Thyroid gland (tissue), 4 donors: ENCODE measurements around the gene TRIM7.

ENCODE experiments used
- POLR2A ChIP-seq, 2 donors: fragments of 450-650 bp; IDR thresholded peaks; one replicate each; pipeline ENCODE4 v1.6.1; 2017; ENCODE audit warnings: antibody characterized with exemption in 2 of 2, mild to moderate bottlenecking in 2 of 2, moderate library complexity in 1 of 2
- TF ChIP-seq, protein P1 (sequence below), 6 experiments: fragments of 200-600 bp in 3 of 6; fragments of 450-650 bp in 3 of 6; sonication (generic) in 3 of 6; IDR thresholded peaks; one replicate each; pipeline ENCODE4 v1.5.1; 2016 to 2019; ENCODE audit warnings: antibody characterized with exemption in 6 of 6, mild to moderate bottlenecking in 2 of 6, inconsistent platforms in 1 of 6, moderate library complexity in 1 of 6

DNA sequence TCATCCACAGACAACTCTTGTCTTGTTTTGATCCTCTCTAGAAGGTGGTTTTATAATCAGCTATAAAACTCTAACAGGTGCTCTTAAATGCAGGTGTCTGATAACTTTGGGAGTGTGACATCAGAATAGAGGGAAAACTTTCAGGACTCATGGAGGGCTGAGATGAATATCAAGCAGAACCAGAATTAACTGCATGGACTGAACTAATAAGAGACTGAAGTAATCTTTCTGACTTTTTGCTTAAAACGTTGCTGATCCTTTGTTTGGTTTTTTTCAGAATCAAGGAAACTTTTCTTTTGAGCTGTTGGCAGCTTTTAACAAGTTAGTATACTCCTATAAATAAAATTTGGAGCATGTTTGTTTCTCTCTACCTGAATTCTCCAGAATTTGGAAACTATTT, 59.9 kb downstream of the TRIM7 start:
- no peak for TF ChIP-seq POLR2A (IDR thresholded peaks at IDR 0.05)
- TF ChIP-seq, protein P1, sequence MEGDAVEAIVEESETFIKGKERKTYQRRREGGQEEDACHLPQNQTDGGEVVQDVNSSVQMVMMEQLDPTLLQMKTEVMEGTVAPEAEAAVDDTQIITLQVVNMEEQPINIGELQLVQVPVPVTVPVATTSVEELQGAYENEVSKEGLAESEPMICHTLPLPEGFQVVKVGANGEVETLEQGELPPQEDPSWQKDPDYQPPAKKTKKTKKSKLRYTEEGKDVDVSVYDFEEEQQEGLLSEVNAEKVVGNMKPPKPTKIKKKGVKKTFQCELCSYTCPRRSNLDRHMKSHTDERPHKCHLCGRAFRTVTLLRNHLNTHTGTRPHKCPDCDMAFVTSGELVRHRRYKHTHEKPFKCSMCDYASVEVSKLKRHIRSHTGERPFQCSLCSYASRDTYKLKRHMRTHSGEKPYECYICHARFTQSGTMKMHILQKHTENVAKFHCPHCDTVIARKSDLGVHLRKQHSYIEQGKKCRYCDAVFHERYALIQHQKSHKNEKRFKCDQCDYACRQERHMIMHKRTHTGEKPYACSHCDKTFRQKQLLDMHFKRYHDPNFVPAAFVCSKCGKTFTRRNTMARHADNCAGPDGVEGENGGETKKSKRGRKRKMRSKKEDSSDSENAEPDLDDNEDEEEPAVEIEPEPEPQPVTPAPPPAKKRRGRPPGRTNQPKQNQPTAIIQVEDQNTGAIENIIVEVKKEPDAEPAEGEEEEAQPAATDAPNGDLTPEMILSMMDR (IDR thresholded peaks at IDR 0.05), result no peak
